Body of pancreas (tissue), 4 donors: Measurements from ENCODE around the gene TYRO3. TPM values are rescaled to one million over a fixed set of nuclear protein-coding genes. Genes with fewer than 3 reads are reported as not detected.

Experiments used
- ATAC-seq: fragments of 150-250 bp; one replicate; pipeline ENCODE4 v1.9.1; 2016
- DNase-seq, 4 donors: peaks; one replicate each; pipeline ENCODE4 v3.0.0-alpha.2; 2019
- H3K27ac ChIP-seq, 4 donors: fragments of 200-600 bp; sonication (generic); 1 replicate in 3 of 4; 2 replicates in 1 of 4; pipeline versions ENCODE4 v1.5.1 to v1.6.1; 2016 to 2019; ENCODE audit warnings: mild to moderate bottlenecking in 1 of 4, mixed read lengths in 1 of 4, moderate library complexity in 1 of 4
- H3K27me3 ChIP-seq, 2 donors: fragments of 200-600 bp; sonication (generic); one replicate each; pipeline ENCODE4 v1.6.0; 2016; ENCODE audit warnings: mild to moderate bottlenecking in 1 of 2
- H3K36me3 ChIP-seq, 2 donors: fragments of 200-600 bp; sonication (generic); replicated peaks in 1 of 2; 2 replicates each; pipeline ENCODE4 v1.5.1; 2016; ENCODE audit warnings: low read depth in 2 of 2; ENCODE audit not compliant: insufficient read depth in 1 of 2
- H3K4me1 ChIP-seq: fragments of 200-600 bp; sonication (generic); one replicate; pipeline ENCODE4 v1.6.0; 2016
- H3K4me3 ChIP-seq, 2 donors: fragments of 200-600 bp; sonication (generic); 1 replicate in 1 of 2; 2 replicates in 1 of 2; pipeline ENCODE4 v1.5.1; 2016 to 2019
- H3K9me3 ChIP-seq, 3 donors: fragments of 200-600 bp; sonication (generic); 1 replicate in 2 of 3; 2 replicates in 1 of 3; pipeline ENCODE4 v1.5.1; 2016
- POLR2A ChIP-seq, 3 donors: fragments of 450-650 bp; IDR thresholded peaks; one replicate each; pipeline ENCODE4 v1.6.1; 2016; ENCODE audit warnings: antibody characterized with exemption in 3 of 3, mild to moderate bottlenecking in 2 of 3
- WGBS, 2 donors: methylation state at CpG; one replicate each; pipeline ENCODE4 v1.1.5; 2017; 5-methylcytosine and 5-hydroxymethylcytosine counted together
- intact Hi-C: fragments of 100-400 bp; cut with DNase I; formaldehyde crosslinking; loops from one replicate; pipeline ENCODE4 v1.15.1; 2023
- total RNA-seq, 2 donors: library from RNA; depleted of rRNA; stranded (reverse); fragments of >200 nt; gene quantifications; one replicate each; pipeline ENCODE4 v1.1.0, GENCODE V29; 2016
- TF ChIP-seq, protein P1 (sequence below), 7 experiments: fragments of 450-650 bp in 4 of 7; fragments of 200-600 bp in 3 of 7; sonication (generic) in 3 of 7; IDR thresholded peaks; one replicate each; pipeline ENCODE4 v1.5.1; 2016 to 2019; ENCODE audit warnings: antibody characterized with exemption in 7 of 7

TYRO3 gene
- total RNA-seq, 2 donors from 2014 or later: 10.9 to 12.5 TPM

DNA sequence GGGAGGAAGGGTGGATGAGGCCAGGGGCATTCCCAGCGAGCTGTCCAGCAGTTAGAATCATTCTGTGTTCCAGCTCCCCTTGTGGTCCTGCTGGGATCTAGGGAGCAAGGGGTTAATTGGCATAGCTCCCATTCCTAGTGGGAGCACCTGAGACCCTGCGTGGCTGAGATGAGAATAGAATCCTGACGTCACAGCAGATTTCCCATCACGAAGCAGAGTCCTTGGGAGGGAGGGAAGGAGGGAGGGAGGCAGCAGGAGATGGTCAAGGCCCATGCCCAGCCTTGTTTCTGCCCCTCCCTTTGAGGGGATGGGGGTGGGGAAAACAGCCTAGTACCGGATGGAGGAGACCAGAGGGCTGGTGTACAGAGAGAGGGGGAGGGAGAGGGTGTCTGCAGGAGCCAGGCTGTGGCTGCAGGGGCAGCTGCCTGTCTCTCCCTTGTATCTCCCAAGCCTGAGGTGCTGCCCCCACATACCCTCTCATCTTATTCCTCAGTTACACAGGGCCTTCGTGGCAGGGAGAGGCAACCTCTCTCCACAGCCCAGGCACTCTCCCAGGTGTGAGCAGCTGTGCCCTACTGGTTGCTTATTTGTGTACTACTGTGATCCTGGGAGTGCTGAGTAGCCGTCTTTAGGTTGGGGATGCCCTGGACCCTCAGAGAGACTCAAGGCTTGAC lies 5.4 kb downstream of the TYRO3 start:
- no peaks in the 10 kb centered on the region for H3K9me3 ChIP-seq
- no peak overlapping the region for H3K27ac ChIP-seq
- no peaks in the 10 kb centered on the region for H3K36me3 ChIP-seq
- intact Hi-C loops: no loop called here
- H3K27me3 ChIP-seq: no peaks in the 10 kb centered on the region
- ATAC-seq: no peak
- H3K4me3 ChIP-seq: no peak overlapping the region
- TF ChIP-seq POLR2A (IDR thresholded peaks at IDR 0.05): no peak
- TF ChIP-seq, protein P1, sequence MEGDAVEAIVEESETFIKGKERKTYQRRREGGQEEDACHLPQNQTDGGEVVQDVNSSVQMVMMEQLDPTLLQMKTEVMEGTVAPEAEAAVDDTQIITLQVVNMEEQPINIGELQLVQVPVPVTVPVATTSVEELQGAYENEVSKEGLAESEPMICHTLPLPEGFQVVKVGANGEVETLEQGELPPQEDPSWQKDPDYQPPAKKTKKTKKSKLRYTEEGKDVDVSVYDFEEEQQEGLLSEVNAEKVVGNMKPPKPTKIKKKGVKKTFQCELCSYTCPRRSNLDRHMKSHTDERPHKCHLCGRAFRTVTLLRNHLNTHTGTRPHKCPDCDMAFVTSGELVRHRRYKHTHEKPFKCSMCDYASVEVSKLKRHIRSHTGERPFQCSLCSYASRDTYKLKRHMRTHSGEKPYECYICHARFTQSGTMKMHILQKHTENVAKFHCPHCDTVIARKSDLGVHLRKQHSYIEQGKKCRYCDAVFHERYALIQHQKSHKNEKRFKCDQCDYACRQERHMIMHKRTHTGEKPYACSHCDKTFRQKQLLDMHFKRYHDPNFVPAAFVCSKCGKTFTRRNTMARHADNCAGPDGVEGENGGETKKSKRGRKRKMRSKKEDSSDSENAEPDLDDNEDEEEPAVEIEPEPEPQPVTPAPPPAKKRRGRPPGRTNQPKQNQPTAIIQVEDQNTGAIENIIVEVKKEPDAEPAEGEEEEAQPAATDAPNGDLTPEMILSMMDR (IDR thresholded peaks at IDR 0.05): no peak
- 41 to 45% methylated on average over 6 to 7 of the region's 7 CpGs for WGBS, 2 donors
- no peak for DNase-seq
- H3K4me1 ChIP-seq: peaks cover 20% of the 10 kb centered on the region

DNA sequence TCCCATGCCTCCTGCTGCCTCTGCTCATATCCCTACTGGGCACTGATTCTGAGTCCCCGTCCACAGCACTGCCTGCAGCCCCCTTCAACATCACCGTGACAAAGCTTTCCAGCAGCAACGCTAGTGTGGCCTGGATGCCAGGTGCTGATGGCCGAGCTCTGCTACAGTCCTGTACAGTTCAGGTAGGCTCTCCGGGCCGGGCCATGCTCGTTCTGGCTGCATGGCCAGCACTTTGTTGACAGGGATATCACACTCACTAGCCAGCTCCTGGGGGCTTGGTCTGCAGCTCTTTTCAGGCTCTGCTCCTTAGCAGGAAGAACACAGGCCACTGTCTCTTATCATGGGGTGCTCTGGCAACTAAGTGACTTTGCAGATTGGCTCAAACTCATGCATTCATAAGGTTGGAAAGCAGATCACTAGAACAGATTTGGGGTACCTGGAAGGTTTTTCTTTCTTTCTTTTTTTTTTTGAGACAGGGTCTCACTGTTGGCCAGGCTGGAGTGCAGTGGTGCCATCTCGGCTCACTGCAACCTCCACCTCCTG lies 6.0 kb downstream of the TYRO3 start:
- TF ChIP-seq, protein P1 (IDR thresholded peaks at IDR 0.05): no peak
- no peak for TF ChIP-seq POLR2A (IDR thresholded peaks at IDR 0.05)
- H3K36me3 ChIP-seq: no peaks in the 10 kb centered on the region
- DNase-seq (no peak), ATAC-seq (no peak)
- H3K9me3 ChIP-seq: no peaks in the 10 kb centered on the region
- H3K27me3 ChIP-seq: no peaks in the 10 kb centered on the region
- H3K4me3 ChIP-seq: no peak overlapping the region
- intact Hi-C loops: no loop called here
- H3K27ac ChIP-seq: no peak overlapping the region
- WGBS, 2 donors: 76 to 90% methylated on average over 8 of the region's 8 CpGs
- H3K4me1 ChIP-seq: peaks cover 14% of the 10 kb centered on the region

DNA sequence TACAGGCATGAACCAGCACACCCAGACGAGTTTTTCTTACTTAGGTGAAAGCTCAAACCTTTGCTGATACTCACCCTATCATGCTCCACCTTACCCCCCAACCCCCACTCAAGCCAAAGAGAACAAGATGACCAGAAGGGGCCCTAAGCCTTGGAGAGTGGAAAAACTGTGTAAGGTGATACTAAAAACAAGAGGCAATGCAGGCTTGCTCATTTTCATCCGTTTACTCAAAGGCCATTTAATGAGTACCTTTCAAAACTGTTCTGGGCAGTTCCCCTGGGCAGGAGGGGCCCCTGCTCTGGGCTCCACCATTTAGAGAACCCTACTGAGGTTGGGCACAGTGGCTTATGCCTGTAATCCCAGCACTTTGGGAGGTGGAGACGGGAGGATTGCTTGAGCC lies 6.7 kb downstream of the TYRO3 start:
- H3K27ac ChIP-seq: no peak overlapping the region
- ATAC-seq: no peak
- no peak for TF ChIP-seq POLR2A (IDR thresholded peaks at IDR 0.05)
- TF ChIP-seq, protein P1 (IDR thresholded peaks at IDR 0.05): no peak
- no peak overlapping the region for H3K4me3 ChIP-seq
- no peaks in the 10 kb centered on the region for H3K27me3 ChIP-seq
- intact Hi-C loops: no loop called here
- H3K36me3 ChIP-seq: no peaks in the 10 kb centered on the region
- WGBS, 2 donors: 76 to 82% methylated on average over 3 of the region's 3 CpGs
- no peaks in the 10 kb centered on the region for H3K9me3 ChIP-seq
- no peak for DNase-seq
- H3K4me1 ChIP-seq: peaks cover 8% of the 10 kb centered on the region

DNA sequence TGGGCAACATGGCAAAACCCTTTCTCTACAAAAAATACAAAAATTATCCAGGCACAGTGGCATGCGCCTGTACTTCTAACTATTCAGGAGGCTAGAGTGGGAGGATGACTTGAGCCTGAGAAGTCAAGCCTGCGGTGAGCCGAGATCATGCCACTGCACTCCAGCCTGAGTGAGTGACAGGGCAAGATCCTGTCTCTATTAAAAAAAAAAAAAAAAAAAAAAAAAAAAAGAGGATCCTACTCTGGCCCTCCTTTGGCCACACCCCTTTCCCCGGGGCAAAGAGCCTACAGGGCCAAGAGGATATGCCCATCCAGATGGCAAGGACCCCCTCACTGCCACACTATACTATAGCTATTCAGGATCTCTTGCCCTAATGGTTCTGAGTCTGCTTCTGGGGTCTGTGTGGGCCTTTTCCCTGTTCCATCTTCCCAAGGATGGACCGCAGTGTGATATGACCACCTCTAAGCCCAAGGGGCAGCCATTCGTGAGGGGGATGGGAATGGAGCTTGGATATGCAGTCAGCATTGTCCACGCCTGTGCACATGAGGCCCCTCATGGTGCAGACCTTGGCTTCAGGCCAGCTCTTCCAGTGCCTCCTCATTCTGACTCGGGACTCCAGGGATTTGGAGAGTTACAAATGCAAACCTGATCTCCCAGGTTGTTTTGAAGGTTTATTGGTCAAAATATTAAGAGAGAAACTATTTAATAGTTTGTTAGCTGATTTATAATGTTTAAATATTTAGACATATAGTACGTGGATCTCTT lies 7.3 kb downstream of the TYRO3 start:
- Histone ChIP-seq H3K9me3 (no peaks in the 10 kb centered on the region), H3K4me1 (peaks cover 8% of the 10 kb centered on the region), H3K36me3 (no peaks in the 10 kb centered on the region), H3K4me3 (no peak overlapping the region), H3K27me3 (no peaks in the 10 kb centered on the region), H3K27ac (no peak overlapping the region)
- intact Hi-C loops: no loop called here
- 81 to 85% methylated on average over 9 of the region's 9 CpGs for WGBS, 2 donors
- ATAC-seq (no peak), DNase-seq (no peak)
- TF ChIP-seq, protein P1 (IDR thresholded peaks at IDR 0.05): no peak
- TF ChIP-seq POLR2A (IDR thresholded peaks at IDR 0.05): no peak
